Pancreas (tissue), 10 donors: ENCODE data around the gene CRYBA4. TPM values are rescaled to one million over a fixed set of nuclear protein-coding genes. Genes with fewer than 3 reads are reported as not detected.

Source experiments
- ATAC-seq, 4 donors: fragments of 200-7000 bp; cut with Tn5 transposase; one replicate each; pipeline versions ENCODE4 v1.8.0 to v1.9.1; 2020; ENCODE audit warnings: mild to moderate bottlenecking in 4 of 4, moderate library complexity in 4 of 4
- DNase-seq, 6 donors: peaks; one replicate each; pipeline ENCODE4 v3.0.0-alpha.2; 2020
- FAIRE-seq: peaks from 2 replicates; lab custom pipeline; 2012; peaks lifted over from hg19 to GRCh38; lab: Jason Lieb, UNC
- H3K27ac ChIP-seq, 4 donors: fragments of 200-600 bp; sonication (generic); 1 replicate in 3 of 4; 2 replicates in 1 of 4; pipeline versions ENCODE4 v1.5.0 to v1.8.0; 2020
- H3K27me3 ChIP-seq, 4 donors: fragments of 200-600 bp; one replicate each; pipeline ENCODE4 v1.8.0; 2021
- H3K36me3 ChIP-seq, 3 donors: fragments of 200-600 bp; sonication (generic) in 1 of 3; one replicate each; pipeline versions ENCODE4 v1.5.0 to v1.8.0; 2020 to 2021
- H3K4me1 ChIP-seq, 3 donors: fragments of 200-600 bp; one replicate each; pipeline ENCODE4 v1.8.0; 2021
- H3K4me3 ChIP-seq, 4 donors: fragments of 200-600 bp; sonication (generic) in 2 of 4; one replicate each; pipeline versions ENCODE4 v1.5.0 to v1.8.0; 2020 to 2021
- H3K9me3 ChIP-seq, 4 donors: fragments of 200-600 bp; one replicate each; pipeline ENCODE4 v1.8.0; 2021
- CTCF ChIP-seq, 4 donors: fragments of 200-600 bp; sonication (generic) in 3 of 4; IDR thresholded peaks; one replicate each; pipeline versions ENCODE4 v1.5.0 to v1.8.0; 2021; ENCODE audit warnings: antibody characterized with exemption in 4 of 4
- WGBS, 2 donors: extraction: QIAGEN DNeasy Blood & Tissue Kit; methylation state at CpG; one replicate each; pipeline ENCODE4 v1.1.7; 2013; 5-methylcytosine and 5-hydroxymethylcytosine counted together
- intact Hi-C, 3 donors: fragments of 100-400 bp; cut with DNase I; formaldehyde crosslinking; loops; one replicate each; pipeline versions ENCODE4 v1.11.1 to v1.14.2; 2022
- polyA plus RNA-seq, 2 donors: library from polyadenylated mRNA; stranded (reverse); fragments of 200-250 nt; gene quantifications; one replicate each; pipeline ENCODE4 v1.2.3, GENCODE V29; 2013
- total RNA-seq, 6 donors: library from RNA; stranded (reverse); fragmentation: NEBNext Ultra II Directional in 4 of 6; extraction: Animal tissue kit (Norgen Biotek cat#: 25700) in 4 of 6; gene quantifications; one replicate each; pipeline versions ENCODE4 v1.2.1 to v1.2.4, GENCODE V29; 2021 to 2023
- donor health status: healthy with polysubstance abuse.
- donor health status: DM: no; HTN: no; CAD: no; lungs with moderate emphysema.
- donor health status: DM: no; HTN: no; CAD: no.
- donor health status: control.
- donor health status: control.
- donor health status: Bipolar disorder and iron deficiency.
- donor health status: DM: yes; HTN: yes; CAD: no.
- donor health status: DM: no; HTN: no; CAD: no.
- donor health status: DM: no; HTN: no; CAD: no.
- donor health status: DM: yes; HTN: yes; CAD: no.

CRYBA4 gene
- total and polyA plus RNA-seq, 8 donors = 0.19 TPM; not detected in 7

- 3 to 4% methylated on average over 57 to 62 of the region's 62 CpGs for WGBS, 2 donors
- H3K27ac ChIP-seq = no peak within 1 kb of the TSS
- intact Hi-C loops = loop anchor here in 1 of 3 donors (10.0 kb wide), 1 partner anchor 172 kb away; the partner anchor contains the start of genes HPS4 and SRRD
- ATAC-seq = peak; percentile 21 to 53 (median 43)
- peaks cover 0 to 7% (median 2%) of the 10 kb centered on the region in 4 donors for H3K27me3 ChIP-seq
- no peaks in the 10 kb centered on the region for H3K36me3 ChIP-seq
- no peak for FAIRE-seq
- peak within 1 kb of the TSS in 1 of 4 donors; percentile 33 for H3K4me3 ChIP-seq
- H3K9me3 ChIP-seq = no peaks in the 10 kb centered on the region
- no peak for DNase-seq
- no peak for TF ChIP-seq CTCF (IDR thresholded peaks at IDR 0.05)
- peaks cover 0 to 9% (median 0%) of the 10 kb centered on the region in 3 donors for H3K4me1 ChIP-seq
Measured at GRCh38 chr22:26656891-26657851, 35.4 kb downstream of the CRYBA4 start, which contains the start of gene MIAT. Gene MIAT (plus strand): TSS chr22:26657588.

- Histone ChIP-seq H3K4me1 (peaks cover 0 to 9% (median 0%) of the 10 kb centered on the region in 3 donors), H3K36me3 (no peaks in the 10 kb centered on the region), H3K27ac (no peak overlapping the region), H3K9me3 (no peaks in the 10 kb centered on the region), H3K27me3 (peaks cover 0 to 7% (median 2%) of the 10 kb centered on the region in 4 donors), H3K4me3 (peak overlapping the region in 1 of 4 donors; percentile 33)
- intact Hi-C loops = loop anchor here in 1 of 3 donors (10.0 kb wide), 1 partner anchor 173 kb away; the partner anchor contains the start of genes HPS4 and SRRD
- no peak for TF ChIP-seq CTCF (IDR thresholded peaks at IDR 0.05)
- ATAC-seq (peak in 1 of 4 donors; percentile 31), DNase-seq (no peak), FAIRE-seq (no peak)
- 3 to 6% methylated on average over 11 of the region's 11 CpGs for WGBS, 2 donors
Measured at GRCh38 chr22:26658161-26658560, 36.4 kb downstream of the CRYBA4 start.

DNA sequence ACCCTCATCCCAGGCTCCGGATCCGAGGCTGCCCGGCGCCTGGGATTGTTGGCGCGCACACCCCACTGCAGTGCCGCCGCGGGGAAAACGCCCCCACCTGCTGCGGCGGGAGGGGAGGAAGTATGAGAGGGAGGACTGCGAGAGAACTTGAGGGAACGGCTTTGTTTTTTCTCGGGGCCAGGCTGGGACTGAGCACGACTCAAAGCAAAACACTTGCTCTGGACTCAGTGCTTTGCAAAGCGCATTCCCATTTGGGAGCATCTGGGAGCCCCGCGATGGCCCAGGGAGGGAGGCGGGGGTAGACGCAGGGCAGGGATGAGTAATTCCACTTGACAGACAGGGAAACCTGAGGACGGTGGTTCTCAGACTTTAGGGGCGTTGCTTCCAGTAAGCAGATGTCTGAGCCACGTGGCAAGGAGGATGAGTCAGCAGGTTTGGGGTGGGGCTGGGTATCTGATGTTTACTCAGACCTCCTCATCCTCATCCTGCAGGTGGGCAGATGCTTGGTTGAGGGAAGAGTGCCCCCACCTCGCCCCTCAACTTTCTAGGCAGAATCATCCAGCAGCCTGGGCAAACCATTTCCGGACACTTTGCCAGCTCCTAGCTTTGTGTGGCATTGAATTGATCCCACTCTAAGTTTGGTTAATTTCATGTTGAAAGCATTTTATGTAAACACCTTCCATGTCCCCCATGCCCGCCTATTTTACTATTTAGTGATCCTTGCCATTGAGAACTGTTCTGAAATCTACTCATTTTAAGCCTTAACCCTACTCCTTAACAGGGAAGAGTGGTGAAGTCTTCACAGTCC, 37.1 kb downstream of the CRYBA4 start:
- H3K27me3 ChIP-seq = peaks cover 0 to 7% (median 2%) of the 10 kb centered on the region in 4 donors
- peaks cover 0 to 9% (median 0%) of the 10 kb centered on the region in 3 donors for H3K4me1 ChIP-seq
- FAIRE-seq = no peak
- H3K36me3 ChIP-seq = no peaks in the 10 kb centered on the region
- H3K9me3 ChIP-seq = no peaks in the 10 kb centered on the region
- WGBS, 2 donors = 6% methylated on average over 27 of the region's 27 CpGs
- peak in 3 of 4 donors; percentile 55 to 72 (median 70) for ATAC-seq
- DNase-seq = no peak
- no peak for TF ChIP-seq CTCF (IDR thresholded peaks at IDR 0.05)
- intact Hi-C loops = loop anchor here in 1 of 3 donors (10.0 kb wide), 1 partner anchor 174 kb away; the partner anchor contains the start of genes HPS4 and SRRD
- peak overlapping the region in 1 of 4 donors; percentile 33 for H3K4me3 ChIP-seq
- no peak overlapping the region for H3K27ac ChIP-seq

- Histone ChIP-seq H3K9me3 (no peaks in the 10 kb centered on the region), H3K4me1 (peaks cover 0 to 9% (median 0%) of the 10 kb centered on the region in 3 donors), H3K27me3 (peaks cover 0 to 7% (median 2%) of the 10 kb centered on the region in 4 donors), H3K4me3 (no peak overlapping the region), H3K36me3 (no peaks in the 10 kb centered on the region), H3K27ac (no peak overlapping the region)
- TF ChIP-seq CTCF (IDR thresholded peaks at IDR 0.05) = no peak
- DNase-seq = no peak
- ATAC-seq = no peak
- intact Hi-C loops = no loop called here
- 72 to 81% methylated on average over 6 of the region's 6 CpGs for WGBS, 2 donors
- no peak for FAIRE-seq
Measured at GRCh38 chr22:26660356-26660755, 38.6 kb downstream of the CRYBA4 start.
